Measurements from ENCODE around the gene NDNF.

NDNF gene

DNA sequence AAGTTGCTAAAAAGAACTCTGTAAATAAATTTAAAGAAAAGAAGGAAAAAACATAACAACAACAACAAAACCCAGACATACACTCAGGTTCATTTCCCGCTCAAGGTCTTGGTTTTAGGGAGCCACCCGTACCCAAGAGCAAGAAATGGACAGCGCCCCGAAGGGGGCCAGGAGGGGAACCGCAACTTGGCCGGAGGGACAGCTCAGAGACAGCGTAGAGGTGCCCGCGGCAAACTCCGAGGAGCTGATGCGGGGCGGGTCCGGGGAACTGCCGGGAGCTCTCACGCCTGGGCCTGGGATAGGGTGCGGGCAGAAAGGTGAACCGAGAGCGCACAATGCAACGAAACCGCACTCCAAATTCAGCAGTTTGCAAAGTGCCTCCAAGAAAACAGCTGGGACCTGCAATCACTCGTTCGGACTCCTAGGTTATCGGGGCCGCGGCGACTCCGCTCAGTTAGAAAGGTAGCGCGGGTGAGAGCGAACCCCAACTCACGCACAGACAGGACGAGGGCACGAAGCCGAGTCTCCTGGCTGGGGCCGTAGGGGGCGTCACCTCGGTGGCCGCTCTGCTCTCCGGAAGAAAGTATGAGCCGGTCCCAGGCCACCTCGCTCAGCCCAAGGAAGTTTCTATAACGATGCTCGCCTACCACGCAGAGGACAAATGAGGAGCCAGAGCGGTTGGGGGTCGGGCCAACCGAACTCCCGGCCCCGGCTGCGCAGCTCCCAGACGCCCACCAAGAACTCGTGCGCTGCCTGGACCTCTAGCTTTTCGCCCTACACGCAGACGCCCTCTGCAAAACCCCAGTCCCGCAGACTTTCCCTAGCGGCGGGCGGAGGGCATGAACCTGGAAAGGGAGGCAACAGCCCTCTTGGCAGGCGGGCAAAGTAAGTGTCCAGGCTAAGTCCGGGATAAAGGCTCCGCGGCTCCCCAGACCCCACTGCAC lies 1.4 kb downstream of the NDNF start:
- DNase-seq = no peak

DNA sequence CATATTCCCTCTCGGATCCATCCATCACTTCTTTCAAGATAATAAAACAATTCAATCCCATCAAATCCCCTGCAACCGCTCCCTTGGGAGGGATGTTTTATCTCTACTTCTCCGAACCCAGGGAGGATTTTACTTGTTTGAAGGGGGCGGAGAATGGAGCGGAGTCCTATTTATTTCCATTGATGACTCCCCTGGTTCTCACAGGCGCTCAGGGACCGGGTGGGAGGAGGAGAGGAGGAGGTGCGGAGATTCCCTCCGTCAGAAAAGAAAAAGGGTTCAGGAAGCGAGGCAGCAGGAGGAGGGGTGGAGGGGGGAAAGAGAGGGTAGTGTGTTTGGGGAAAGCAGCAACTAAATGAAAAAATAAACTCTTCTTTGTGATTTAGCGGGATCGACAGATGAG lies 2.1 kb downstream of the NDNF start:
- no peak for DNase-seq

DNA sequence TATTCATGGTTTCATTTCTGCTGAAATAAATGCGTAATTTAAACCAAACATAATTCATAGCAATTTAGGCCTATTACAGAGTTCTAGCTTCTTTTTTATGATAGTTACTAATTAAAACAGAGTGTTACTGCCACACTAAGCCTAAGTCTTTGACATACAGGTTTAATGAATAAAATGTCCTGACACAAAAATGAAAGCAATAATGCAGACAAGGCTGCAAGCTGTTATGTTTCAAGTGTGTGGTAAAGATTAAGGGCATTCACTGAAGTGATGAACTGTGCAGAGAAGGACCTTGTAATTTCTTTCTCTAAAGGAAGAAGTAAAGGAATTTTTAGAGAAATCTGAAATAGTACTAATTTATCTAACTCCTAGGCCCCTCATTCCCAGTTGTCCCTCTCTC lies 2.9 kb downstream of the NDNF start:
- no peak for DNase-seq

- no peak for DNase-seq
Observed at GRCh38 chr4:121064482-121064881, 7.9 kb downstream of the NDNF start.

DNA sequence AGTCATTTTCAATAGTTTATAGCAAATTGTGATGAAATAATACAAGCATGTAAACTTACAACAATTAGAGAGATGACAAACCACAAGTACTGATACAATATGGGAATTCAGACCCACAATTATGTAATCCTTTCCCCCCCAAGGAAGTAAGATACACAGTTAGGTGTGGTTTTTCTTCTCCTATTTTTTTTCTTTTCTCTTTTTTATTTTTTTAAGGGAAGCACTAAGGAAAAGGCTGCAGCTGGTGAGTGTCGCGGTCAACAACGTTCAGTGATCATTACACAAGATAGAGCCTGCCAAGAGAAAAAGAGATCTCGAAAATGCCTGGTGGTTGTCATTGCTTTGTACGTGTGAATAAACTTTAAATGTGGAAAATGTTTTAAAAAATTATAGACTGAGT lies 9.8 kb downstream of the NDNF start:
- DNase-seq = no peak

DNA sequence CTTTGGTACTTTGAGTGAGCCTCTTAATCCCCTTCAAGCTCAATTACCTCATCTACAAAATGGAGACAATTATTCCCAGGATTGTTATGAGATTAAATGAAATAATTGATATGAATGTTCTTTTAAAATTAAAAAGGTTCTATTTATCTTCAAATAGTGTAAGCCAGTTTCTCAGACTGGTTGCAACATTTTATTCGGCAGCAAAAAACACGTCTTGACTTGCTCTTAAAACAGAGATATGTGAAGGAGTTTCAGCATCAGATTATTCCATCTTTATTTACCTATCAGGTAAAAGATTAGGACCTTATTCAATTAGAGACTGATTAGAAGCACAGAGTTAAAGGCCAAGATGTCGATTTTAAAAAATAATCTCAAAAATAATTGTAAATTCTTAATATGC lies 10.5 kb downstream of the NDNF start:
- DNase-seq = no peak

GRCh38 chr4:121061215-121061614 lies 11.1 kb downstream of the NDNF start:
- no peak for DNase-seq

GRCh38 chr4:121057466-121057922 lies 14.8 kb downstream of the NDNF start:
- DNase-seq = no peak

DNA sequence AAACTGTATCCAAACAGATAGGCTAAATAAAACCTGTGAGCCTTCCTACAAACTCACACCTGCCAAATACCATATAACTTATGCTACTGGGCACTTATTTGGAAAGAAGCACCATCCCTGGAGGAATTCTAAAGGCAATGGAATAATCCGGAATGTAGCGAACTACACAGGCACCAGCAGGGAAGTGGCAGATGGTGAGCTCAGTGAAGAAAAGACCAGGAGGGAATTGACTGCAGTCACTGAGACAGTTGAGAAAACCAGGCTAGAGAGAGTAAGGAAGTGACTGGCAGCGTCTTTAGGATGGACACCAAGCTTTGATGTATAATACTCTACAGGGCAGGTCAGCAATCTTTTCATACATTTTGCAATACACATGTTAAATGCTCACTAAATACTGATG lies 16.3 kb downstream of the NDNF start:
- DNase-seq = no peak

DNA sequence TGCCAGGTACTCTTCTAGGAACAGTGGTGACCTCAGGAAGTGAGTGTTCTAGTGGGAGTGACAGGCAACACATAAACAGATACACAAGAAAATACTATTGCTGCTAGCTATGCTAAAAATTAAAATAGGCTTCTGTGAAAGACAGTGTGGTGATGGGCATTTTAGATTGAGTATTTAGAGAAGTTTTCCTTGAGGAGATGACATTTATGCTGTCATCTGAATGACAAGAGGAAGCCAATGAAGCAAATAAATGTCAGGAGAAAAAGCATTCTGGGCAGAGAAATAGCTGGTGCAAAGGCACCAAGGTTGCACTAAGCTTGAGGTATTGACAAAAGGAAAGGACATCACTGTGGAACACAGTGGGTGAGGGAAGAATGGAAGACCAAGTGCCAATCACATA lies 18.0 kb downstream of the NDNF start:
- no peak for DNase-seq

DNA sequence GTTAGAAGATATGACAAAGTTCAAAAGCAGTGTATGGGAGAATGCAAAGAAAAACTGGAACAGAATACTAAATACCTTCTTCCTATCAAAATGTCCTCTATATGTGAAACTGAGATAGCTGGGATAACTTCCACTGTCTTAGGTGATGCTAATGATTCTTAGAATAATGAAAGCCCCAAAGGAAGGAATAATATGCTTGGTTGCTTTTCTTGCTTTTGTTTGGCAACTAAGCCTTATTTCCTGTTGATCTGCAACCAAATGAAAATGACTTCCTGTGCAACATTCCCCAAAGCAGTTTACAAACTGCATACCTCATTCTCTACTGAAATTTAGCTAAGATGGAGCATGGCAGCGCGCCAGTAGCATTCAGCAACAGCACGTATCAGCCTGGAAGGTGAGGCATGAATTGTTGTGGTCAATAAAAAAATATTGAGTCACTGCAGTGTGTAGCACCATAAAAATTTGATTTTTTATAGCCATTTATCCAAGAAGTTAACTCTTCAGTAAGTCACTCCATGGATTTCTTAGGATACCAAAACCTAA lies 18.7 kb downstream of the NDNF start:
- DNase-seq = no peak

GRCh38 chr4:121050300-121050699 lies 22.0 kb downstream of the NDNF start:
- DNase-seq = no peak

GRCh38 chr4:121049072-121049599 lies 23.2 kb downstream of the NDNF start:
- no peak for DNase-seq

DNA sequence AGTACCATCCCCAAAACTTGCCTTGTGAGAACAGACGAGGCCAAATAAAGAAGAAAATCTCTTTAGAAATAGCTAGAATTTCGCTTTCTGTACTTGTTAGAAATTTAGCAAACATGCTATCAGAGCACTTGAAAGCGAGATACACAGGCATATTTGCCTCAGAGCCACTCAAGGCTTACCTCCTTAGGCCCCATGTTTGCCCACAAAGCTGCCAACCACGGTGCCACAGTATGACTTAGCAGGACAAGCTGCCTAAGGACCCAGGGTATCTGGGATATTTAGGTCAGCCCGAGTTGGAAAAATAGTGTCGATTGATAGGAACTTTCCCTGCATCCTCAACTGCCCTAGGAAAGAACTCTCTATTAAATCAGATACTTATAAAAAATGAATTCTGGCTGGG lies 24.2 kb downstream of the NDNF start:
- no peak for DNase-seq

DNA sequence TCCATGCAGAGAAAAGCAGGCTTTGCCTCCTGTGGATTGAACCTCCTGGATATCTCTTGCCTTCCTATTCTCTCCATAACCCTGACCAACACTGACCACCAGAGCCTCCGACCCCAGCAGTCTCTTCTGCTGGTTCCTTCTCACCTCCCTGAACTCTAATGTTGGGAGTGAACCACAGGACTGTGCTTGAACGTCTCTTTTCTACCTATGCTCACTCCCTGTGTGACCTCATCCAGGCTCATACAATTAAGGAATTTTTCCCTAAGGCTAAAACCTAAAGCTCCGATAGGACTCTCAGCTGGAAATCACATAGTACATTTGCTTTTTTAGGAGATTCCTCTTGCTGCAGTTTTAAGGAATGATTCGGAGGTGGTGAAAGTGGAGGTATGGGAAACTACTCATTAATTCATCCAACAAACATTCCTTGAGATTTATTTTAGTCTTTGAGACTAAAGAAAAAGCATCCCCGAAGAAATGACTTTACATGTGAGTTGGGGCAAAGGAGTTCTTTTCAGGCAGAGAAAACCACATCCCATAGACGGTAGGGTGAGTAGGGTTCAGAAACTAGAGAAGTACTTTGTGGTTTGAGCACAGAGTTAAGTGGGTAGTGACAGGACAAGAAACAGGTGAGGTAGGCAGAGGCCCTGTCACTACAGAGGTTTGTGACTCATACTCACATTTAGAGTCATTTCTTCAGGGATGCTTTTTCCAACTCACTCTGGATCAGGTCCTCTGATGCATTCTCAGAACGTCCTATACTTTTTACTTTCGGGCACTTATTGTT lies 30.8 kb downstream of the NDNF start:
- no peak for DNase-seq

- no peak for DNase-seq
Observed at GRCh38 chr4:121034017-121034416, 38.3 kb downstream of the NDNF start.

DNA sequence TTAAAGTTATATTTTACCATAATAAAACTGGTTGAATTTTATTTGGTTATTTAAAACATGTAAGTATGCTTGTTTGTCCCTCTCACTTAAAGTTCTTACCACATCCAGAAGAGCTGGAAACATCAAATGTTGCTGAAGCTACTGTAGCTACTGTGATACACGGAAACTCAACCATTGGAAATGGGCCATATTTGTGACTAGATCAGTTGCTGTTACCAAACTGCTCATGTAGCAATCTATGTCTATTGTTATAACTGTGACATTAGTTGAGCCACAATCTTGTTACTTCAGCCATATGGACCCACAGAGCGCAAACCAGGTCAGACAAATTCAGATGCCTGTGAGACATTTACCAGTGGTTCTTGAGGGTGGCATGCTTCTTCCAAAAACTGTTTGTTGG lies 41.6 kb downstream of the NDNF start:
- DNase-seq = no peak

- no peak for DNase-seq
Observed at GRCh38 chr4:121030131-121030530, 42.2 kb downstream of the NDNF start.

GRCh38 chr4:121026034-121026433 lies 46.3 kb downstream of the NDNF start:
- DNase-seq = no peak

- DNase-seq = no peak
Observed at GRCh38 chr4:121025540-121025939, 46.8 kb downstream of the NDNF start.

GRCh38 chr4:121018543-121018942 lies 53.8 kb downstream of the NDNF start:
- DNase-seq = no peak

DNA sequence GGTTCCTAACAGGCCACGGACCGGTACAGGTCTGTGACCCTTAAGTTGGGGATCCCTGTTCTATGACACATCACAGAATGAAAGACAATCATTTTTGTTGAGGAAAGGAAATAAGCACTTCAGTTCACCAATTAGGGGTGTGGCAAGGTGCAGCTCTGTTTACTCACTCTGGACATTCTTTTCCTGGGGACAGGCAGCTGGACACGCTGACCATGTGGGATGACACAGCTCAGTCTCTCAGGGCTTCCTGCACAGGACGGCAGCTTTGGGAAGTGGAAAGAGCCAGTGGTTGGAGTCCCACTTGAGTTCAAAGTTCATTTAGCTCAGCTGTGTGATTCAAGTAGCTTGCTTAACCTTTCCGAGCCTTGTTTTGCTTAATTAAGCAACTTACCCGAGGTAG lies 55.7 kb downstream of the NDNF start:
- no peak for DNase-seq

DNA sequence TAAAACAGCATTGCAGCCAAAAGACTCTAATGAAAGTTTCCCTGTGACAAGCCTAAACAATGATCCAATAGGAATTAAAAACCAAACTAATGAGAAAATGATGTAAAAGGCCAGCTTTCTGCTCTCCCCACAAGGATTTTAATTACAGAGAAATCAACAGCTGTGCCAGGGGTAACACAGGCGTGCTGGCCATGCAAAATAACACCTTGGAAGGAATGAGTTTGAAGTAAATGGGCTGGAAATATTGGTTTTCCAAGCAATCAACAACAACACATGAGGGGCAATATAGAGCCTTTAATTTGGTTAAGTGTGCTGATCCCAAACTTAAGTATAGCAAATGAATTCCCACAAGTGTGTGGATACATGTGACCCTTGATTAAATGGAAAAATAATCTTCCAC lies 56.9 kb downstream of the NDNF start:
- no peak for DNase-seq
